Measurements from ENCODE around the gene NTRK3.

Gene NTRK3

DNA sequence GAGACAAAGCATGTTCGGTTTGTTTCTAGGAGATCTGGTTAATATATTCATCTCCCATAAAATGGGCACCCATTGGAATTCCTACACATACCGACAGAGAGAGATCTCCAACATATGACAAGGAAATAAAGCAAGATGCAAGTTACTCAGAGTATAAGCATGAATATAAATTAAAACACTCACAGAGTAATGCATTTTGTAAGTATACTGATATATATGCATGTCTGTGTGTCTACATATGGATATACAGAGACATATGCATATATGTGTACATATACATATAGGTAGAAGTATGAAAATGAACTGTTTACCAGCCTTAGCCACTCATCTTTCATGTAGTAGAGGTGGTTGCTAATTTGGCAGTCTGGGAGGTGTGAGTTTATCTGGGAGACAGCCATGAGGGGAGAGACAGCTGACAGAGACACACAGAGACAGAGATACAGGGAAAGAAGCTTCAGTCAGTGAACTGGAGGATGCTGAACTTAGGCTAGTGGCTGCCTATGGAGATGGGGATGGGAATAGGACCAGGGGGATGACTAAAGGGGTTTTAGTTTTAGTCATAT is 134.5 kb downstream of the NTRK3 start:
- Histone ChIP-seq H3K4me1 (ENCODE audit: control insufficient read depth, insufficient read depth, low read length) (no peaks in the 10 kb centered on the region), H3K27me3 (ENCODE audit: control insufficient read depth, insufficient read depth, low read length) (no peaks in the 10 kb centered on the region), H3K36me3 (ENCODE audit: control insufficient read depth, insufficient read depth, low read length) (no peaks in the 10 kb centered on the region), H3K9ac (ENCODE audit: low read length) (no peak overlapping the region), H3K4me3 (ENCODE audit: low read length) (no peak overlapping the region), H3K9me3 (ENCODE audit: control insufficient read depth, low read length) (no peaks in the 10 kb centered on the region)

DNA sequence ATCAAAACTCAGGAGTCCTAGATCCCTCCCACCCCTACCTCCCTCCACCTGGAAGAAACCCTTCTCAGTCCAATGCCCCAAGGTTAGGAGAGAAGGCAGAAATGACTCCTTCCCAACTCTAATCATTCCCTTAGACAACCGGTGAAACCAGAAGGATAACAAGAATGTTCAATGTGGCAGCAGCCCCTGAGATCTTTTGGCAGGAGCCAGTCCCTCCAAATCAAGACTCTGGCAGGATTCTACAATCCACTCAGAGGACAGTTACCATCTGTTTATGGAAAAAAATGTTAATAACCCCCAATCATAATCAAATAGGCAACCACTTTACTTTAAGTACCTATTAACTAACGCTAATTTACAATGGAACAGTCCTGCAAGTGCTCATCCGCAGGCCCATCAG is 136.5 kb downstream of the NTRK3 start:
- no peaks in the 10 kb centered on the region for H3K36me3 ChIP-seq (ENCODE audit: control insufficient read depth, insufficient read depth, low read length)
- no peaks in the 10 kb centered on the region for H3K27me3 ChIP-seq (ENCODE audit: control insufficient read depth, insufficient read depth, low read length)
- no peak overlapping the region for H3K9ac ChIP-seq (ENCODE audit: low read length)
- H3K9me3 ChIP-seq (ENCODE audit: control insufficient read depth, low read length): no peaks in the 10 kb centered on the region
- no peak overlapping the region for H3K4me3 ChIP-seq (ENCODE audit: low read length)
- H3K4me1 ChIP-seq (ENCODE audit: control insufficient read depth, insufficient read depth, low read length): no peaks in the 10 kb centered on the region

DNA sequence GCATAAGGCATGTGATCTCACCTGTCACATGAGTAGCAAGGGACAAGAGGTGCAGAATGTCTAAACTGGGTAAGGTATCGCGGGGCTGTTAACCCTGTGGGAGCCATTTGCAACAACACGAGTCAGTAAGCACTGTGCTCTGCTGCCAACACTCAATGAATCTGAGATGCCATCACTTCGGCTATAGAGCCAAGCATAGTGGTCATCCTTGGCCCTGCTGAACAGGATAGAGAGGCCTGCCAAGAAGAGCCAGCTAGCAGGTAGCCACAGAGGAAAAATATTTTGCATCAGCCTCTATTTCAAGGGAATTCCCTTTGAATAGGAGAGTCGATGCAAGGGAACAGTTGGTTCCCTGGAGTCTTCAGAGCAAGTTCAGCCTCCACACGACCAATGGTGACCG is 137.8 kb downstream of the NTRK3 start:
- Histone ChIP-seq H3K9ac (ENCODE audit: low read length) (no peak overlapping the region), H3K36me3 (ENCODE audit: control insufficient read depth, insufficient read depth, low read length) (no peaks in the 10 kb centered on the region), H3K27me3 (ENCODE audit: control insufficient read depth, insufficient read depth, low read length) (no peaks in the 10 kb centered on the region), H3K4me3 (ENCODE audit: low read length) (no peak overlapping the region), H3K9me3 (ENCODE audit: control insufficient read depth, low read length) (no peaks in the 10 kb centered on the region), H3K4me1 (ENCODE audit: control insufficient read depth, insufficient read depth, low read length) (no peaks in the 10 kb centered on the region)

DNA sequence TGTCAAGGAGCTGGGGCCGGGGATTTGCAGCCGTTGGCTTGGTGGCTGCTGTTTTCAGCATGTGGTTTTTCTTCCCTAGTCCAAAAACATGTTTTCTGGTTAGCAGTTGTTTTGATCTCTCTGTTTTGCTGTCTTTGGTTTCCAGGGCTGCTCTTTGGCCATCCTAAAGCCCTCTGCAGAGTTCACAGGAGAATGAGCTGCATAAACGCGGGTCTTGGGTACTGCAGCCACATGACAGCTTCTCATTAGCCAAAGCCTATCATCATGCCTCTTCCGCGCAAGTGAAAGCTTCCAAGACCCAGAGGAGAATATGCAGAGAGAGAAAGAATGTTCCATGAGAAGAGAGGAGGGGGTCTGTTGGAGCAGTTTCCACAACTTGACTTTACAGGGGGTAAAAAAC is 138.5 kb downstream of the NTRK3 start:
- Histone ChIP-seq H3K36me3 (ENCODE audit: control insufficient read depth, insufficient read depth, low read length) (no peaks in the 10 kb centered on the region), H3K9me3 (ENCODE audit: control insufficient read depth, low read length) (no peaks in the 10 kb centered on the region), H3K4me3 (ENCODE audit: low read length) (no peak overlapping the region), H3K27me3 (ENCODE audit: control insufficient read depth, insufficient read depth, low read length) (no peaks in the 10 kb centered on the region), H3K4me1 (ENCODE audit: control insufficient read depth, insufficient read depth, low read length) (no peaks in the 10 kb centered on the region), H3K9ac (ENCODE audit: low read length) (no peak overlapping the region)

DNA sequence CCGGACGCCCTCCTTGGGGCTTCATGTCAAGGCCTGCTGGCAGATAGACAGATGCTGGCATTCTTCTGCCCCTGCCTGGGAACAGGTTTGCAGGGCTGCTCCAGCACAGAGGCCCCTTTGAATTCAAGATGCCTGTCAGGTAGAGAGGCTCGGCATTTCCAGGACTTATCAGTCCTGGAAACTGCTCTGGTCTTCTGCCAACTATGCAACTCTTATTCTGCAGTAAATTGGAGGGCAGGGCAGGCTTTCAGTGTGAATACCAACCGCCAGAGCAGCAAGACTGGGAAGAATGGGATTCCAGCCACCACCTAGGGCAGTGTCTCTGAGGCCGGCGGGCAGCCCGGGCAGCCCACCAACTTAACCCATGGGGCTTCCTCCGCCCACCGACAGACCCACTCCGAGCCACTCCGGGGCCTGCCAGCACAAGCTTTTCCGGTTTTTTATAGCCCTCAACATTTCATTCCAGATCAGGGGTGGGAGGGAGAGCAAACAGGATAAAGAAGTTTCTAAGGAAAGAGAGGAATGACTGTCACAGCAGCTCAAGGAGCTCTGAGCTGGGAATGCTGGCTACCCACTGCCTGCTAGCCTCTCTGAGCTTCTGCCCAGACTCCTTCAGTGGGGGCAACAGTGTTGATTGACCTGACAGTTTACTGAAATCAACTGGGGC is 140.9 kb downstream of the NTRK3 start:
- Histone ChIP-seq H3K27me3 (ENCODE audit: control insufficient read depth, insufficient read depth, low read length) (no peaks in the 10 kb centered on the region), H3K9ac (ENCODE audit: low read length) (no peak overlapping the region), H3K9me3 (ENCODE audit: control insufficient read depth, low read length) (no peaks in the 10 kb centered on the region), H3K4me3 (ENCODE audit: low read length) (no peak overlapping the region), H3K36me3 (ENCODE audit: control insufficient read depth, insufficient read depth, low read length) (no peaks in the 10 kb centered on the region), H3K4me1 (ENCODE audit: control insufficient read depth, insufficient read depth, low read length) (no peaks in the 10 kb centered on the region)

DNA sequence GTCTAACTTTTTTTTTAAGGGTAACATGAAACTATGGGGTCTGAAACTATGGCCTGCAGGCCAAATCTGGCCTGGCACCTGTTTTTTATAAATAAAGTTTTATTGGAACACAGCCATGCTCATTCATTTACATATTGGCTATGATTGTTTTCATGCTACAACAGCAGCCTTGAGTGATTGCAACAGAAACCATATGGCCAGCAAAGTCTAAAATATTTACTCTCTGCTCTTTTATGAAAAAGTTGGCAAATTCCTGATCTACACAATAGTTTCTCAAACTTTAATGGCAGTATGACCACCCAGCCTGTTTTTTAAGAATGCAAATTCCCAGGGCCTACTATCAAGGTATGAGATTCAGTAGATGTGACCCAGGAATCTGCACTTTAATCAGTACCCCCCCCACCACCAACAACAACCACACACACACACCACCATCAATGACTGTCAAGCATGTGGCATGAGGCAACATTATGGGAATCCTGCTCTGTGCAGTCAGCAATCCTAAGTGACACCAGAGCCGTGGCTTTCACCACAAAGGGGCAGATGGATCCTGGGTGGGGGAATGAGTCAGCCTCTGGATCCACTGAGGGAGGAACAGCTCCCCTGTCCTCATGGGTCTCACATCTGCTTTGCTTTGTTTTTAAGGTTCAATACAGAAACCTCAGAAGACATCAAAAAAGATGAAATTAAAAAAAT is 142.8 kb downstream of the NTRK3 start:
- Histone ChIP-seq H3K4me3 (ENCODE audit: low read length) (no peak overlapping the region), H3K36me3 (ENCODE audit: control insufficient read depth, insufficient read depth, low read length) (no peaks in the 10 kb centered on the region), H3K27me3 (ENCODE audit: control insufficient read depth, insufficient read depth, low read length) (no peaks in the 10 kb centered on the region), H3K4me1 (ENCODE audit: control insufficient read depth, insufficient read depth, low read length) (no peaks in the 10 kb centered on the region), H3K9me3 (ENCODE audit: control insufficient read depth, low read length) (no peaks in the 10 kb centered on the region), H3K9ac (ENCODE audit: low read length) (no peak overlapping the region)

DNA sequence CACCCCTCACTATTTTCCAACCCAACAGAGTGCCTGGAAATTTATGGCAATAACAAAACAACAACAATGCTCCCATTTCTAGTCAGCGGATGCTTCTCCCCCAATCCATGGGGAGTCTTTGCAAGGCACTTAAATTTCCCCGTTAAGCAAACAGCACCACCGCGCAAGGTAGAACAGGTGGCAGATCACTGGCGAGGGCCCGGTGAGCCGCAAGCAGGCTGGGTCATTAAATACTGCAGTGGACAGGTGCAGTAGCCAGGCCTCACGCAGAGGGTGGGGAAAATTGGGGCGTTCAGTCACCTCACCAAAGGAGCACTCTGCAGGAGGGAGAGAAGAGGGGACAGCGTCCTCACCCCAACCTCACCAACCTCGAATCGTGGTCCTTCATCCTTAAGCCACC is 147.5 kb downstream of the NTRK3 start:
- H3K27me3 ChIP-seq (ENCODE audit: control insufficient read depth, insufficient read depth, low read length): no peaks in the 10 kb centered on the region
- no peaks in the 10 kb centered on the region for H3K4me1 ChIP-seq (ENCODE audit: control insufficient read depth, insufficient read depth, low read length)
- H3K9ac ChIP-seq (ENCODE audit: low read length): no peak overlapping the region
- no peak overlapping the region for H3K4me3 ChIP-seq (ENCODE audit: low read length)
- no peaks in the 10 kb centered on the region for H3K36me3 ChIP-seq (ENCODE audit: control insufficient read depth, insufficient read depth, low read length)
- no peaks in the 10 kb centered on the region for H3K9me3 ChIP-seq (ENCODE audit: control insufficient read depth, low read length)

DNA sequence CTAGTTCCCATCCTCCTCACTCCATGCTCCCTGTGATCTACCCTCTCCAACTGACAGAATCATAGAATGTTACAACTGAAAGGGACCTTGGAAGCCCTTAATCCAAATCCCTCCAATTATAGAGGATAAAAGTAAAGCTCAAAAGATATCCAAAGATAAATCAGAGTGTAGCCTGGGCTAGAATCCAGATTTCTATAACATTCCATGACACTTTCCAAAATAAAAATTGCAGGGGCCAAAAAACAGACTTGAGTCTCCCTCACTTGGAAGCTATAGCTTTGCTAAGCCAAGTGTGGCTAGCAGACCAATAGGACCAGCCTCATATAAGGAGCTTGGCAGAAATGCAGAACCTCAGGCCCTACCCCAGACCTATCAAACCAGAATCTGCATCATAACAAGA is 148.1 kb downstream of the NTRK3 start:
- no peak overlapping the region for H3K9ac ChIP-seq (ENCODE audit: low read length)
- H3K4me1 ChIP-seq (ENCODE audit: control insufficient read depth, insufficient read depth, low read length): no peaks in the 10 kb centered on the region
- H3K36me3 ChIP-seq (ENCODE audit: control insufficient read depth, insufficient read depth, low read length): no peaks in the 10 kb centered on the region
- H3K9me3 ChIP-seq (ENCODE audit: control insufficient read depth, low read length): no peaks in the 10 kb centered on the region
- H3K4me3 ChIP-seq (ENCODE audit: low read length): no peak overlapping the region
- H3K27me3 ChIP-seq (ENCODE audit: control insufficient read depth, insufficient read depth, low read length): no peaks in the 10 kb centered on the region

DNA sequence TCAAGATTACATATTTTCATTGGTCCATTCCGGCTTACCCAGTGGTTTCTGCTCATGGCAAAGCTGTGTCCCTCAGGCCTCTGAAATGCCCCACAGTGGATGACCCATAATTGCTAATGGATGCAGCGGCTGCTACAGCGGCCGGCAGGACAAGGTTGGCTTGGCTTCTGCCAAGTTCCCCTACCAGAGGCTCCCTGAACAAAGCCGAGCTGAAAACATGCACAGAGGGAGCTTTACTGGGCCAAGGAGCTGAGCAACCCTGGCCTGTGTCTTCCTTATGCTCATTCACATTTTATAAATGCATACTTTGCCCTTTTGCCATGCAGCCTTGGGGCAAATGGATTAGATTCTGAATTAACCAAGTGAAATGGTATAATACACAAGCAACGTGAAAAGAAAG is 150.5 kb downstream of the NTRK3 start:
- H3K9ac ChIP-seq (ENCODE audit: low read length): no peak overlapping the region
- H3K4me1 ChIP-seq (ENCODE audit: control insufficient read depth, insufficient read depth, low read length): no peaks in the 10 kb centered on the region
- no peak overlapping the region for H3K4me3 ChIP-seq (ENCODE audit: low read length)
- no peaks in the 10 kb centered on the region for H3K9me3 ChIP-seq (ENCODE audit: control insufficient read depth, low read length)
- H3K36me3 ChIP-seq (ENCODE audit: control insufficient read depth, insufficient read depth, low read length): no peaks in the 10 kb centered on the region
- H3K27me3 ChIP-seq (ENCODE audit: control insufficient read depth, insufficient read depth, low read length): no peaks in the 10 kb centered on the region

DNA sequence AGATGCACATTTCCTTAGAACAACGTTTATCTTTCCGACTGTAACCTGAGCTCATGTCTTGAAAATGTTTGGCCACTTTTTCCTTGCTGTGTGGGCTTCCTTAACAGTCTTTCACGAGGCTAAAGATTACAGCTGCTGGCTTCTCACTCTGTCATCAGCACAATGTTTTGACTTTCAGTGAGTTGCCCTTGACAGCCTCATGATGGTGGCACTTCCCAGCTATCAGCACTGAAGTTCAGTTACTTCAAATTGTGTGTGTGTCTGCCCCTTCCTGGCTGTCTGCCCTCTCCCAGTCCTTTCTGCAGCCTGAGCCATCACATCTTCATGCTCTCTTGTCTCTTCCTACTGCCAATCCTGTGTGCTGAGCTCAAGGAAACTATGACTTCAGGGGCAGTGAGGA is 152.2 kb downstream of the NTRK3 start:
- Histone ChIP-seq H3K4me3 (ENCODE audit: low read length) (no peak overlapping the region), H3K9me3 (ENCODE audit: control insufficient read depth, low read length) (no peaks in the 10 kb centered on the region), H3K27me3 (ENCODE audit: control insufficient read depth, insufficient read depth, low read length) (no peaks in the 10 kb centered on the region), H3K9ac (ENCODE audit: low read length) (no peak overlapping the region), H3K4me1 (ENCODE audit: control insufficient read depth, insufficient read depth, low read length) (no peaks in the 10 kb centered on the region), H3K36me3 (ENCODE audit: control insufficient read depth, insufficient read depth, low read length) (no peaks in the 10 kb centered on the region)

DNA sequence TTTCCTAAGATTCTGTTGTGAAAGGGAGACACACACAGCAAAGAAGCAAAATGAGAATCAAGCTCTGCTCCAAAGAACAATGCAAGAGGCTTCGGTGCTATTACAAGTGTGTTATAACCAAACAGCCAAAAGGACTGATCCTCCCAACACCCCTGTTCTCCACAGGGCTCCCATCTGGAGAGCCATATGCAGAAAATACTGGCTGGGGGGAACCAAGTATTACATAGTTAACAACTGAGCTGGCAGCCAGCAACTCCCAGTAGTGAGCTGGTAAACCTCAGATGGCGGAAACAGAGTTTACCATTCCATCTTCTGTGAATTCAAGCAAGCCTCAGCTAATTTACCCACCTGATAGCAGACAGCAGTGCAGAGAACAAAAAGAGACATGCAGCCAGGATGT is 156.4 kb downstream of the NTRK3 start:
- Histone ChIP-seq H3K4me1 (ENCODE audit: control insufficient read depth, insufficient read depth, low read length) (no peaks in the 10 kb centered on the region), H3K36me3 (ENCODE audit: control insufficient read depth, insufficient read depth, low read length) (no peaks in the 10 kb centered on the region), H3K9me3 (ENCODE audit: control insufficient read depth, low read length) (no peaks in the 10 kb centered on the region), H3K27me3 (ENCODE audit: control insufficient read depth, insufficient read depth, low read length) (no peaks in the 10 kb centered on the region), H3K4me3 (ENCODE audit: low read length) (no peak overlapping the region), H3K9ac (ENCODE audit: low read length) (no peak overlapping the region)

DNA sequence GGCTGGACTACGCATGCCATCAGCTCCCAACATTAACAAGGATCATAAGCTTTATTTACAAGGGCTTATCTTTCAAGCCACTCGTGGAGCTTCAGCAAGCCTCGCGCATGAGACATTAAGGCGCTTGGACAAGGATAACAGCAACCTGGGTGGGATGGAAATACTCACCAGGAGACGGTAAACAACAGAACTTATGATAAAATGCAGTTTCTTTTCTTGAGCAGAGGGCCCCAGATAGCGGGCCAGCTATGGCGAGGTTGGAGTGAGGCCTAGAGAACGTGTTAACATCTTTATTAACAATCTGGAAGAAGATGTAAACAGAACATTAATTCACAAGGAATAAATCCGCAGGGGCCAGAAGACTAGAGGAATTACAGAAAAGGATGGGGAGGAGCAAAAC is 158.2 kb downstream of the NTRK3 start:
- H3K9ac ChIP-seq (ENCODE audit: low read length): no peak overlapping the region
- H3K9me3 ChIP-seq (ENCODE audit: control insufficient read depth, low read length): no peaks in the 10 kb centered on the region
- no peak overlapping the region for H3K4me3 ChIP-seq (ENCODE audit: low read length)
- no peaks in the 10 kb centered on the region for H3K4me1 ChIP-seq (ENCODE audit: control insufficient read depth, insufficient read depth, low read length)
- no peaks in the 10 kb centered on the region for H3K36me3 ChIP-seq (ENCODE audit: control insufficient read depth, insufficient read depth, low read length)
- H3K27me3 ChIP-seq (ENCODE audit: control insufficient read depth, insufficient read depth, low read length): no peaks in the 10 kb centered on the region
